Fibroblast of pulmonary artery (primary cell): ENCODE measurements around the gene PIP5KL1.

ENCODE experiments used
- DNase-seq: peaks from one replicate; pipeline ENCODE4 v3.0.0-alpha.2; 2010; ENCODE audit warnings: low read depth
- H3K4me3 ChIP-seq: replicated peaks from 2 replicates; pipeline ENCODE4 v1.5.1; 2011; ENCODE audit warnings: low read depth, mild to moderate bottlenecking, control low read depth, low read length, moderate library complexity
- TF ChIP-seq, protein P1 (sequence below): IDR thresholded peaks from 2 replicates; pipeline ENCODE4 v1.5.1; 2011; ENCODE audit warnings: mild to moderate bottlenecking, control low read depth, low read length, inconsistent platforms; ENCODE audit errors: missing control alignments

PIP5KL1 gene

DNA sequence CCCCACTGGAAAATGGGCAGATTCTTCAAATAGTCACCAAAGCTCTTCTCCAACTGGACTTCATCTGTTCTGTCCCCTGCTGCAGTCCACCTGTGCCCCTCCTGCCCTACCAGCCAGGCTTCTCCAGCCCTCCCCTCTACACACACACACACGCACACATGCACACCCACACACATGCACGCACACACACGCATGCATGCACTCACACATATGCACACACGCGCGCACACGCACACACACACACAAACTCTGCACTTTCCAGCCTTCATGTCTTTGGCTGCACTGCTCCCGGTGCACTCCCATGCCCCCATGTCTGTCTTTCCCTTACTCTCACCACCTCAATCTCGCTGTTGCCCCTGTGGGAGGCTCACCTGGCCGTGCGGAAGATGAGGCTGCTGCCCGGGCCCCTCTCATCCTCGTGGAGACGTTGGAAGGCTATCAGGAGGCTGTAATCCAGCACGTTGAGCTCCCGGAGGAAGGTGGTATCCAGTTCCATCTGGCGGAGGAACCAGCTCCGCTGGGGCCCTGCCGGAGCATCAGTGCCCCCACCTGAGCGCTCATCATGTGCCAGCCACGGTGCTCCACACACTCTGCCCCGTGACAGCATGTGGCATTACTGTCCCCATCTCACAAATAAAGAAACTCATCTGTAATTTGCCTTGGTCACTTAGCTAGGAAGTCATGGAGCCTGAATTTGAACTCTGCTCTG is 5.7 kb downstream of the PIP5KL1 start:
- TF ChIP-seq, protein P1, sequence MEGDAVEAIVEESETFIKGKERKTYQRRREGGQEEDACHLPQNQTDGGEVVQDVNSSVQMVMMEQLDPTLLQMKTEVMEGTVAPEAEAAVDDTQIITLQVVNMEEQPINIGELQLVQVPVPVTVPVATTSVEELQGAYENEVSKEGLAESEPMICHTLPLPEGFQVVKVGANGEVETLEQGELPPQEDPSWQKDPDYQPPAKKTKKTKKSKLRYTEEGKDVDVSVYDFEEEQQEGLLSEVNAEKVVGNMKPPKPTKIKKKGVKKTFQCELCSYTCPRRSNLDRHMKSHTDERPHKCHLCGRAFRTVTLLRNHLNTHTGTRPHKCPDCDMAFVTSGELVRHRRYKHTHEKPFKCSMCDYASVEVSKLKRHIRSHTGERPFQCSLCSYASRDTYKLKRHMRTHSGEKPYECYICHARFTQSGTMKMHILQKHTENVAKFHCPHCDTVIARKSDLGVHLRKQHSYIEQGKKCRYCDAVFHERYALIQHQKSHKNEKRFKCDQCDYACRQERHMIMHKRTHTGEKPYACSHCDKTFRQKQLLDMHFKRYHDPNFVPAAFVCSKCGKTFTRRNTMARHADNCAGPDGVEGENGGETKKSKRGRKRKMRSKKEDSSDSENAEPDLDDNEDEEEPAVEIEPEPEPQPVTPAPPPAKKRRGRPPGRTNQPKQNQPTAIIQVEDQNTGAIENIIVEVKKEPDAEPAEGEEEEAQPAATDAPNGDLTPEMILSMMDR: no peak
- no peak overlapping the region for H3K4me3 ChIP-seq
- DNase-seq: no peak

DNA sequence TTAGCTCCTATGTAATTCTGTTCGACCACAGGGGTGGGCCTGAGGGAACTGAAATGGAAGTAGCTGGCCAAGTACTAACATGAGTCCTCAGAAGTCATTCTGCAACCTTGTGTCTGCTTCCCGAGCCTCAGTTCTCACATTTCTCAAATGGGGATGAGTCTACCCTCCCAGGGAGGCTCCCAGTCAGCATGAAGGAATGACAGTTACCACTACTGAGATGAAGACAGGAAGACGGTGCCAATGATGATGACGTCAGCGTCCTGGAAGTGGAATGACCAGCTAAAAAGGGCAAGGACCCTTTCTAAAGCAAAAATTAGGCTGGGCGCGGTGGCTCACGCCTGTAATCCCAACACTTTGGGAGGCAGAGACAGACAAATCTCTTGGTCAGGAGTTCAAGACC is 6.8 kb downstream of the PIP5KL1 start:
- TF ChIP-seq, protein P1: no peak
- H3K4me3 ChIP-seq: no peak overlapping the region
- DNase-seq: peak; percentile 73

DNA sequence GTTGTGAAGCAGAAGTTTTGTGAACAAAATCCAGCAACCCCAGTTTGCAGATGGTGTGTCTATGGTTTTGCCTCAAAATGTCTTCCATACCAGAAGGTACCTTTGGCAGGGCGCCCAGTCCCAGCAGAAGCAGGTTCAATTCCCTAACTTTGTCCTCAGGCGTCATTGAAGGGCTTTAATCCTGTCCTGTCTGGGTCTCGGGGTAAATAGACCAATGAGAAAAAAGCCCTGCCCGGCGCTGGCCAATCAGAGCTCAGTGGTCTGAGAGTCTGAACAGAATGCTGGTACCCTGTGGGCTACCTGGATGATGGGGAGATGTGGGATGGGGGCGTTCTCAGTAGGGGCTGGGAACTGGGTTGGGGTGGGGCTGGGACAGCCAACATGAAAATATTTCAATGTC is 7.5 kb downstream of the PIP5KL1 start:
- no peak for DNase-seq
- H3K4me3 ChIP-seq: no peak overlapping the region
- TF ChIP-seq, protein P1: no peak

DNA sequence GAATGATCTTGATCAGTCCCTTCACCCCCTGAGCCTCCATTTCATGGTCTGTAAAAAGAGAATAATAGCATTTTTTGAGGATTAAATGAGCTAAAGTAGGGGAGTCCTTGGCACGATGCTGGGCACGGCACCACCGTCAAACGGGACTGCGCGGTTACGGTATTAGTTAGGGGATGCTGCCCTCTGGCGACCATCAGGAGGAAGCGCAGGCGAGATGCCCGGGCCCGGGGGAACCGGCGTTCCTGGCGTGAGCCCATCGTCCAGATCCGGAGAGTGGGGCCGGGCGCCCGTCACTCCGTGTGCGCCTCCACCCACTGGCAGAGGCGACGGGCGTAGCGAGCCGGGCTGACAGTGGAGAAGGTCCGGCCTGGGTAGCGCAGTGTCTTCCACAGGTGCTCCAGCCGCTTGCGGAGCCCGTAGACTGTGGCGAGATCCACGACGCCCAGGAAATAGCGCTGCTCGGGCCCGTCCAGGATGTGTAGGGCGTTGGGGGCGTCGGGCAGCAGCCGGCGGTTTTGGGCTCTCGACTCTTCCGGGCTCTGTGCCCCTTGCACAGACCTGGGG is 8.9 kb downstream of the PIP5KL1 start:
- DNase-seq: peak; percentile 59
- TF ChIP-seq, protein P1: peak; percentile 74
- peak overlapping the region; percentile 24 for H3K4me3 ChIP-seq

DNA sequence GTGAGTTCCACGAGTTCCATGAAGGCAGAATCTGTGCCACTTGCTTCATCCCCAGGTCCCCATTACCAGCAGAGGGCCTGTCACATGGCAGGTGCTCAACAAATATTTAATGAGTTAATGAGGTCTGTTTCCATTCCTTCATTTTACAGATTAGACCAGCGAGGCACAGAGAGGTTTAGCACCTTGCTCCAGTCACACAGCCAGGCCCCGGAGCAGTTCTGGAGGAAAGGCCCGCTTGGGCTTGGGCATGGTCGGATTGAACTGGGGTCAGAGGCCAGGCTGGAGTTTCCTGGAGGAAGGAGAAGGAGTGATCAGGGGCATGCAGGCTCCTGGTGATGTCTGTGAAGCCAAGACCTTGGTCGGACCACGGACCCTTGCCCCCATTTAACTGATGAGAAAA is 9.8 kb downstream of the PIP5KL1 start:
- no peak overlapping the region for H3K4me3 ChIP-seq
- TF ChIP-seq, protein P1: no peak
- DNase-seq: no peak

DNA sequence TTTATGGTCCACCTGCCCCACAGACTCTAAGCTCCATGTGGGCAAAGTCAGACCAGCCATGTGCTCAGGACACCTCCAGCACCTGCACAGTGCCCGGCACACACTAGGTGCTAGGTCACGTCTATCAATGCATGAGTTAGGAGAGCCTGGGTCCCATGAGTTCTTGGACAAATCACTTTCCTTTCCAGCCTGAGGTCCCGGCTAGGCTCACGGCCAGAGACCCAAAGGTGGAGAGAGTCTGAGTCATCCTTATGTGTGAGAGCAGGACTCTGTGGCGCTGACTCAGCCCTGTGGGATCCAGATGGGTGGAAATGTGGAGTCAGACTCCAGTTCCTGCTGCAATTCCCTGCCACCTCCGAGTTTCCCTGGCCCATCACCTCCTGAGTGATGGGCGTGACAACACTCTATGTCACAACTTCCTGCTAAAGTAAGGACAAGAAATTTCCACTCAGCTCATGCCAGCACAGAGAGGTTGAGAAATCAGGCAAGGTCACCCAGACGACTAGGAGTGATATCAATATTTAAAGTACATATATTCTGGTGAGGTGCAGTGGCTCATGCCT is 11.2 kb downstream of the PIP5KL1 start:
- DNase-seq: peak; percentile 99
- TF ChIP-seq, protein P1: no peak
- H3K4me3 ChIP-seq: no peak overlapping the region
